Activated naive CD8-positive, alpha-beta T cell treated with anti-CD3 and anti-CD28 coated beads for 36 hours (primary cell): Measurements from ENCODE around the gene UCP3. TPM values are rescaled to one million over a fixed set of nuclear protein-coding genes. Genes with fewer than 3 reads are reported as not detected.

Experiments used
- DNase-seq: peaks from one replicate; pipeline ENCODE4 v3.0.0; 2021
- H3K27ac Mint-ChIP-seq: one replicate; pipeline ENCODE4 v1.8.0; 2022; ENCODE audit warnings: mild to moderate bottlenecking, moderate library complexity, mixed read lengths
- H3K27me3 Mint-ChIP-seq: one replicate; pipeline ENCODE4 v1.8.0; 2022; ENCODE audit warnings: mild to moderate bottlenecking, mixed read lengths
- H3K36me3 Mint-ChIP-seq: one replicate; pipeline ENCODE4 v1.8.0; 2021; ENCODE audit warnings: mild to moderate bottlenecking, mixed read lengths
- H3K4me1 Mint-ChIP-seq: one replicate; pipeline ENCODE4 v1.8.0; 2021; ENCODE audit warnings: mixed read lengths
- H3K4me3 Mint-ChIP-seq: one replicate; pipeline ENCODE4 v1.8.0; 2022; ENCODE audit warnings: mild to moderate bottlenecking, moderate library complexity, mixed read lengths
- H3K9me3 Mint-ChIP-seq: one replicate; pipeline ENCODE4 v1.8.0; 2022; ENCODE audit warnings: mixed read lengths
- total RNA-seq, 2 experiments: library from RNA; stranded (reverse); gene quantifications; one replicate each; pipeline ENCODE4 v1.2.3, GENCODE V29; 2021

The UCP3 gene, protein sequence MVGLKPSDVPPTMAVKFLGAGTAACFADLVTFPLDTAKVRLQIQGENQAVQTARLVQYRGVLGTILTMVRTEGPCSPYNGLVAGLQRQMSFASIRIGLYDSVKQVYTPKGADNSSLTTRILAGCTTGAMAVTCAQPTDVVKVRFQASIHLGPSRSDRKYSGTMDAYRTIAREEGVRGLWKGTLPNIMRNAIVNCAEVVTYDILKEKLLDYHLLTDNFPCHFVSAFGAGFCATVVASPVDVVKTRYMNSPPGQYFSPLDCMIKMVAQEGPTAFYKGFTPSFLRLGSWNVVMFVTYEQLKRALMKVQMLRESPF
- total RNA-seq = 1 to 10 TPM in 1 of 2 experiments, under 1 TPM in 1; 0.89 to 1.1 TPM

DNA sequence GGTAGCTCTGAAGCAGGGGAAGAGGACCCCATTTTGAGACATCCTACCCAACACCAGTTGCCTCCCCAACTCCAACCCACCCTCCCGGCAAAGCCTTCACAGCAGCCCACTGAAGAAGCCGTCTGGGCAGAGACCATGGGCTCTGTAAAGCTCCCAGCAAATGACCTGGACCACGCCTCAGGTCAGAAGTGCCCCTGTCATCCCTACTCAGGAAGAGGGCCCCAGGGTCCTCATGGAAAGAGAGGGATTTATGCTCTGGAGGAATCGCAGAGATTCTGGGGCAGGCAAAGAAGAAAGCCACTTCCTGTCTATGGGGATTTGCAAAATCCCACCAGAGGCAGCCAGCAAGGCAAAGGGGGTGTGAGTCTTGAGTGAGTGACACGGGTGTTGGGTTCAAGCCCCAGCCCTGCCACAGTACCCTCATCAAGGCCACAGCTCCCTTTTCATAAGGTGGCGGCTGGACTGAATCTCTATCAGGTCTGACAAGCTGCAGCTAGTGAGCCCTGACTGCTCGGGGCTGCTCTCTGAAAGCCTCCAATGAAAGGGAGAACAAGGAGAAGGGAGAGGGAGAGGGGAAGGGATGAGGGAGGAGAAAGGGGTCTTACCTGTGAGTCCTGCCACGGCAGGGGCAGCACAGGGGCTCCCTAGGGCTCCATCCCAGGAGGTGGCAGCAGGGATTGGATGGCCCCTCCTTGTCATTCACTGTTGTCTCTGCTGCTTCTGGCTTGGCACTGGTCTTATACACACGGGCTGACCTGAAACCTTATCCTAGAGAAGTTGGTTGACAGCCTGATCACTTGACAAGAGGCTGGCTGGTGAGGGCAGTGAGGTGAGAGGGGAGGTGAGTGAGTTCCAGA, at the start of gene UCP3:
Gene UCP3, minus strand, starts transcription at position 713 of the 857 bp plus-strand sequence. CDS start 2,043 bp downstream, outside the sequence.
- peaks cover 79% of the 10 kb centered on the region for H3K4me1 Mint-ChIP-seq
- no peak within 1 kb of the TSS for H3K4me3 Mint-ChIP-seq
- H3K9me3 Mint-ChIP-seq = no peaks in the 10 kb centered on the region
- peak within 1 kb of the TSS; percentile 91 for H3K27ac Mint-ChIP-seq
- peaks cover 30% of the 10 kb centered on the region for H3K36me3 Mint-ChIP-seq
- no peak for DNase-seq
- no peaks in the 10 kb centered on the region for H3K27me3 Mint-ChIP-seq

DNA sequence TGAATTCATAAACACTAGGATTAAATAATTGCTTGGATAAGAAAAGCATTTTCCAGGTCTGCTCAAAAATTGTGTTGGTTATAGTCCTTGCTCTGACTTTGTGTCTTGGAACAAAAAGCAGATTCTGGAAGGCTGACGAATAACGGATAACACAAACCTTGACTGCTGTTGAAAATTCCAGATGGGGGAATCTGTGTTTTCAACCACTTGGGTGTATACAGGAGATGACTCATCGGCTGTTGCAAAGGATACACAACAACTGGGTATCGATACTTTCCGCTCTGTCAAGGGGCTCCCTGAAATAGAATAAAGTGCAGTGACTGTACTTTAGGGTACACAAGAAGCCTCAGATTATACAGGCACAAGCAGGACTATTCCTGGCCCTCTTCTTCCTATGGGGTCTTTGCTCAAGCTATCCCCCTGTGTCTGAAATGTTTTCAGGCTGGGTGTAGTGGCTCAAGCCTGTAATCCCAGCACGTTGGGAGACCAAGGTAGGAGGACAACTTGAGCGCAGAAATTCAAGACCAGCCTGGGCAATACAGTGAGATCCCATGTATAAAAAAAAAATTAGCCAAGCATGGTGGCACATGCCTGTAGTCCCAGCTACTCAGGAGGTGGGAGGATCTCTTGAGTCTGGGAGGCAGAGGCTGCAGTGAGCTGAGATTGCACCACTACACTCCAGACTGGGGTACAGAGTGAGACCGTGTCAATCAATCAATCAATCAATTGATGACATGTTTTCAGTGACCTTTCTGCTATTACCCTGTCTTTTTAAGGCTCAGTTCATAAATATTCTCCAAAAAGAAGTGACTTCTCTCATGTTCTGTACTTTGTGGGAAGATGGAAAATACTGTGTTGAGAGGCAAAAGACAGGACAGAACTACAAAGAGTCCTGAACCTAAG, 48.6 kb upstream of the UCP3 start:
- Mint-ChIP-seq H3K27me3 (no peaks in the 10 kb centered on the region), H3K36me3 (peaks cover 26% of the 10 kb centered on the region), H3K9me3 (peaks cover 1% of the 10 kb centered on the region), H3K4me1 (peaks cover 2% of the 10 kb centered on the region), H3K27ac (no peak overlapping the region), H3K4me3 (no peak overlapping the region)
- no peak for DNase-seq

DNA sequence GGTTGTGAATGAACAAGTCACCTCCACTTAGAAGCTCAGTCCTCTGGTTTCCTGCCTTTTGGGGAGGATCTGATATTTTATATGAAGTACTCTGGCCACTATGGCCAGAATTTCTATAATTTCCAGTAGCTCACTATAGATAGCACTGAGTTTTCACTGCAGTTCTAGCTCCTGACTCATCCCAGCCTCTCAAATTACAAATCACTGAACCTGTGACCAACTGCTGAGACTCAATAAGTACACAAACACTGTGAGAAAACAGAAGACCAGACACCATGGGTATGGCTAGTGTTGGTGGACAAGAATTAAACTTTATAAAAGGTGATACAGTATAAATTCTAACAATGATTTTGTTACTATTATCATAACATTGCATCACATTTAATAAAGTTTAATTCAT, 47.1 kb upstream of the UCP3 start:
- no peak for DNase-seq
- Mint-ChIP-seq H3K4me3 (no peak overlapping the region), H3K4me1 (peaks cover 2% of the 10 kb centered on the region), H3K27ac (no peak overlapping the region), H3K27me3 (no peaks in the 10 kb centered on the region), H3K36me3 (peaks cover 21% of the 10 kb centered on the region), H3K9me3 (peaks cover under 1% of the 10 kb centered on the region)

GRCh38 chr11:74050465-74050864, 41.6 kb upstream of the UCP3 start:
- Mint-ChIP-seq H3K9me3 (no peaks in the 10 kb centered on the region), H3K27me3 (no peaks in the 10 kb centered on the region), H3K27ac (no peak overlapping the region), H3K36me3 (peaks cover 4% of the 10 kb centered on the region), H3K4me1 (no peaks in the 10 kb centered on the region), H3K4me3 (no peak overlapping the region)
- DNase-seq = no peak

DNA sequence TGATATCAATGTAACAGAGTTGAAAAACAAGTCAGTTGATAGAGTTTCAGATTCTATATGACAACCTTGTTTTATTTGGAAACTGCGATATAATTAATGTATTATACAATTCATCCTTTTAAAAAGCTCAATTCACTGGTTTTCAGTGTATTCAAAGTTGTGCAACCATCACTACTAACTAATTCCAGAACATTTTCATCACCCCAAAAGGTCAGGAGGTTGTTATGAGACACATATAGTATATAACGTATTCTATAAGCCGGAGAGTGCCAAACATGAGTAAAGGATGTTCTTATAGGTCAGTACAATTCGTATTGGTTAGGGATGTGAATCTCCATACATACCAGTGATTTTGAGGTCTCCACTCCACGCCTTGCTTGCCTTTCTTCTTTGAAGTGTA, 40.1 kb upstream of the UCP3 start:
- Mint-ChIP-seq H3K36me3 (peaks cover 8% of the 10 kb centered on the region), H3K4me1 (no peaks in the 10 kb centered on the region), H3K4me3 (no peak overlapping the region), H3K27ac (no peak overlapping the region), H3K9me3 (no peaks in the 10 kb centered on the region), H3K27me3 (no peaks in the 10 kb centered on the region)
- DNase-seq = no peak

DNA sequence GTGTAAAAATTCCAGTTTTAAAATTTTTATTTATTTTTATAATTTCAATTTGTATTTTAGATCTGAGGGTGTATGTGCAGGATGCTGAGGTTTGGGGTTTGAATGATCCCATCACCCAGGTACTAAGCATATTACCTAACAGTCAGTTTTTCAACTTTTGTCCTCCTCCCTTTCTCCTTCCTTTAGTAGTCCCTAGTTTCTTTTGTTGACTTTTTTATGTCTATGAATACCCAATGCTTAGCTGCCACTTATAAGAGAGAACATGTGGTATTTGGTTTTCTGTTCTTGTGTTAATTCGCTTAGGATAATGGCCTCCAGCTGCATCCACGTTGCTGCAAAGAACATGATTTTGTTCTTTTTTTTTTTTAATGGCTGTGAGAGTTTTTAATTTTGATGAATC, 35.7 kb upstream of the UCP3 start:
- no peaks in the 10 kb centered on the region for H3K4me1 Mint-ChIP-seq
- H3K27me3 Mint-ChIP-seq = no peaks in the 10 kb centered on the region
- H3K9me3 Mint-ChIP-seq = no peaks in the 10 kb centered on the region
- no peak overlapping the region for H3K4me3 Mint-ChIP-seq
- no peak for DNase-seq
- peaks cover 19% of the 10 kb centered on the region for H3K36me3 Mint-ChIP-seq
- no peak overlapping the region for H3K27ac Mint-ChIP-seq

DNA sequence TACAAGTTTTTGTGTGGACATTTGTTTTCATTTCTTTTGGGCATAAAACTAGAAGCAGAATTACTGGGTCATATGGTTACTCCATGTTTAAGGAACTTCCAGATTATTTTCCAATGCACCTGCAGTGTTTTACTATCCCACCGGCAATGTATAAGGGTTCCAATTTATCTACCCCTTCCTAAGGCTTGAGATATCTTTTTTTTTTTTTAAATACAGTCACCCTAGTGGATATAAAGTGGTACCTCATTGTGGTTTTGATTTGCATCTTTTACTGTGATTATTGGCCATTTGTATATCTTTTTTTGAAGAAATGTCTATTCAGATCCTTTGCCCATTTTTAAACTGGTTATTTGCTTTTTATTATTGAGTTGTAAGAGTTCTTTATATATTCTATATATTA, 34.6 kb upstream of the UCP3 start:
- Mint-ChIP-seq H3K27me3 (no peaks in the 10 kb centered on the region), H3K27ac (no peak overlapping the region), H3K9me3 (no peaks in the 10 kb centered on the region), H3K36me3 (peaks cover 19% of the 10 kb centered on the region), H3K4me1 (no peaks in the 10 kb centered on the region), H3K4me3 (no peak overlapping the region)
- no peak for DNase-seq

DNA sequence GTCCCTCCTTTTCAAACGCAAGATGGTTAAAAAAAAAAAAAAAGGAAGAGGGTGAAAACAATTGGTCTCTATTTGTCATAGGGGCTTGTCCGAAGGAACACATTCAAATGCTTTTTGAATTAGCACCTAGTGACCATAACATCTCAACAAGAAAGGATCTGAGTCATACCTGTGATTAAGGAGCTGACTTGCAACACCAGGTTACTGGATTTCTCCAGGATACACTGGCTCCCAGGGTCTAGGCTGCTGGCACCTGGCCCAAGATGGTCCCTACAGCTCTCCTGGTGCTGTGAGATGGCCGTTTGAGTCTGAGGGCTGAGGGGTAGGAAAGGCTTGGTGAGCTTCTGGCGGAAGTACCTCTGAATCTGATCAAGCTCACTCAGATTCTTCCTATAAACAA, 28.4 kb upstream of the UCP3 start:
- no peak for DNase-seq
- Mint-ChIP-seq H3K9me3 (no peaks in the 10 kb centered on the region), H3K27ac (no peak overlapping the region), H3K27me3 (no peaks in the 10 kb centered on the region), H3K4me3 (no peak overlapping the region), H3K36me3 (peaks cover 15% of the 10 kb centered on the region), H3K4me1 (no peaks in the 10 kb centered on the region)

- Mint-ChIP-seq H3K4me1 (peaks cover 18% of the 10 kb centered on the region), H3K36me3 (peaks cover 9% of the 10 kb centered on the region), H3K27ac (no peak overlapping the region), H3K9me3 (no peaks in the 10 kb centered on the region), H3K27me3 (no peaks in the 10 kb centered on the region), H3K4me3 (no peak overlapping the region)
- DNase-seq = no peak
Observed at GRCh38 chr11:74035264-74035663, 26.4 kb upstream of the UCP3 start.

DNA sequence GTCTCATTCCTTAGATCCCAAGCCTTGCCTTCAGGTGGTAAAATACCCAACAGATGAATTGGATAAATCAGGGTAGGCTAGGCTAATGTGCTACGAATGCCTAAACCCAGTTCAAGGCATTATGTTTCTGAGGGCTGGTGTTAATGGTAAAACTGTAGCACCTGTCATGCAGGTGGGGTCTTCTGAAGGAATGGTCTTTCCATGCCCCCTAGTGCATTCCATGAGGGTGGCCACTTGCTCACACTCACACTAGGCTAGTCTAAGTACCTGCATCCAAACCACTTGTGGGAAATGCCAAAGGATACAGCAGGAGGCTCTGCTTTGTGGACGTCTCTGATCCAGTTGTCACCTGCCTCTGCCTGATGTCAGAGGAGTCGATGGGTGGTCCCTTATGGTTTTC, 24.2 kb upstream of the UCP3 start:
- DNase-seq = no peak
- Mint-ChIP-seq H3K36me3 (peaks cover 15% of the 10 kb centered on the region), H3K4me1 (peaks cover 19% of the 10 kb centered on the region), H3K27ac (no peak overlapping the region), H3K27me3 (no peaks in the 10 kb centered on the region), H3K4me3 (no peak overlapping the region), H3K9me3 (no peaks in the 10 kb centered on the region)

DNA sequence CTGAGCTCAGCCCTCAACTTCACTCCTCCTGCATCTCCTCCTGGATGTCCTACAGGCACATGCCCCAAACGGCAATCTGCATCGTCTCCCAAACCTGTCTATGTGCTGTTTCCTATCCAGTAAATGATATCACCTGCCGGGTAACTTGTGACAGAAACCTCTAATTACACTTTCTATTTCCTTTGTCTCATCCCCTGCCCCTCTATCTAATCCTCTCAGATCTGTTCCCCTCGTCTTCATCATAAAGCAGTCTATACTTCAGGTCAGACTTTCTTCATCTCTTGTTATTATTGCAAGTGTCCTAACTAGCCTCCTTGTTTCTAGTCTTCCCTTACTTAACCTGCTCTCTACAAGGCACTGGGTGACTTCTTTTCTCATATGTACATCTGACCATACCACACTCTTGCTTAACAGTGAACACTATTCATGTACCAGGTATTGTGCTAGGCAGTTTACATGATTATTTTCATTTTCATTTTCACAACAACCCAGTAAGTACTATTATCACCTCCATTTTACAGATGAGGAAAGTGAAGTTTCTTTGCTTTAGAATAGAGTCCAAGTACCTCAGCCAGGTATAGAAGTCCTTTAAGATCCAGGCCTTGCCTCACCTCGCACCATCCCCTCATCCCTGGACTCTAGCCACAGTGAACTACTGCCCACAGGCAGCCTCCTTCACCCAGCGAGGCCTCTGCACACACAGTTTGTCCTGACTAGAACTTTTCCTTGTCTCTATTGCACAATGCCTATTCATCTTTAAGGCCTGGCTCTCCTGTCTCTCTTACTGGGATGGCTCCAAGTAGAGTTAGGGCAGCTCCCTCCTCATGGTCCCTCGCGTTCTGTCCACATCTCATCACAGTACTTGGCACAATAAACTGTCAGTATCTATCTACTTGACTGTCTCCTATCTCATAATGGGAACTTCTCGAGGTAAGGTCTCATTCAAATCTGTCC, 22.1 kb upstream of the UCP3 start:
- Mint-ChIP-seq H3K4me1 (peaks cover 25% of the 10 kb centered on the region), H3K27ac (peak overlapping the region; percentile 57), H3K4me3 (peak overlapping the region; percentile 3), H3K9me3 (no peaks in the 10 kb centered on the region), H3K36me3 (peaks cover 18% of the 10 kb centered on the region), H3K27me3 (no peaks in the 10 kb centered on the region)
- DNase-seq = no peak

GRCh38 chr11:74025467-74026166, 16.7 kb upstream of the UCP3 start:
- Mint-ChIP-seq H3K27ac (no peak overlapping the region), H3K27me3 (no peaks in the 10 kb centered on the region), H3K9me3 (no peaks in the 10 kb centered on the region), H3K36me3 (peaks cover 24% of the 10 kb centered on the region), H3K4me1 (peaks cover 25% of the 10 kb centered on the region), H3K4me3 (no peak overlapping the region)
- DNase-seq = no peak

- peaks cover 25% of the 10 kb centered on the region for H3K36me3 Mint-ChIP-seq
- H3K27ac Mint-ChIP-seq = peak overlapping the region; percentile 5
- no peaks in the 10 kb centered on the region for H3K9me3 Mint-ChIP-seq
- H3K4me1 Mint-ChIP-seq = peaks cover 20% of the 10 kb centered on the region
- no peaks in the 10 kb centered on the region for H3K27me3 Mint-ChIP-seq
- no peak overlapping the region for H3K4me3 Mint-ChIP-seq
- peak; percentile 34 for DNase-seq
Observed at GRCh38 chr11:74024261-74025029, 15.6 kb upstream of the UCP3 start.
